AG10803 (cell line): ENCODE measurements around the gene MRPS34.

Experiments
- DNase-seq: peaks from one replicate; pipeline ENCODE4 v3.0.0; 2010; ENCODE audit warnings: low read depth
- H3K4me3 ChIP-seq: 2 replicates; pipeline ENCODE4 v1.5.1; 2011; ENCODE audit warnings: mild to moderate bottlenecking, low read length, control low read depth
- CTCF ChIP-seq: conservative IDR thresholded peaks from 2 replicates; pipeline ENCODE4 v1.5.1; 2011; ENCODE audit warnings: mild to moderate bottlenecking, low read length, control low read depth, inconsistent platforms

MRPS34 gene

GRCh38 chr16:1757714-1758461 is 15.0 kb downstream of the MRPS34 start:
- H3K4me3 ChIP-seq: no peak overlapping the region
- no peak for TF ChIP-seq CTCF
- no peak for DNase-seq

GRCh38 chr16:1754204-1754603 is 18.7 kb downstream of the MRPS34 start:
- no peak overlapping the region for H3K4me3 ChIP-seq
- DNase-seq: no peak
- no peak for TF ChIP-seq CTCF

- H3K4me3 ChIP-seq: no peak overlapping the region
- no peak for TF ChIP-seq CTCF
- no peak for DNase-seq
These were observed 20.1 kb downstream of the MRPS34 start for GRCh38 chr16:1752853-1753252.

- DNase-seq: no peak
- H3K4me3 ChIP-seq: no peak overlapping the region
- no peak for TF ChIP-seq CTCF
These were observed 21.0 kb downstream of the MRPS34 start for GRCh38 chr16:1751946-1752345.

- no peak for TF ChIP-seq CTCF
- H3K4me3 ChIP-seq: no peak overlapping the region
- DNase-seq: no peak
These were observed 23.5 kb downstream of the MRPS34 start for GRCh38 chr16:1749152-1750117.

GRCh38 chr16:1747934-1748333 is 25.0 kb downstream of the MRPS34 start:
- no peak for TF ChIP-seq CTCF

GRCh38 chr16:1746693-1747195 is 26.2 kb downstream of the MRPS34 start:
- TF ChIP-seq CTCF: no peak
- no peak overlapping the region for H3K4me3 ChIP-seq
- no peak for DNase-seq

More at GRCh38 chr16:1747934-1748333, 25.0 kb downstream of the MRPS34 start:
- no peak overlapping the region for H3K4me3 ChIP-seq
- DNase-seq: no peak
